HG03457 (cell line): ENCODE measurements around the gene CDKN3.

Experiments used
- ATAC-seq: cut with Tn5 transposase; IDR thresholded peaks from one replicate; pipeline ENCODE4 v1.9.1; 2021; ENCODE audit warnings: moderate number of reproducible peaks; ENCODE audit not compliant: unreplicated experiment

Gene CDKN3

GRCh38 chr14:54396493-54397335 is at the start of gene CDKN3:
TSS of gene CDKN3 (plus strand) at chr14:54397007. CDS start at chr14:54397069, 62 bp downstream.
- ATAC-seq: peak; percentile 96

- ATAC-seq: no peak
These were observed 49.8 kb upstream of the CDKN3 start for GRCh38 chr14:54347044-54347443.

- ATAC-seq: no peak
These were observed 48.7 kb upstream of the CDKN3 start for GRCh38 chr14:54348001-54348611.

- ATAC-seq: no peak
These were observed 47.7 kb upstream of the CDKN3 start for GRCh38 chr14:54348923-54349620.

- no peak for ATAC-seq
These were observed 47.1 kb upstream of the CDKN3 start for GRCh38 chr14:54349713-54350112.

- no peak for ATAC-seq
These were observed 46.6 kb upstream of the CDKN3 start for GRCh38 chr14:54350203-54350602.

- ATAC-seq: no peak
These were observed 43.5 kb upstream of the CDKN3 start for GRCh38 chr14:54353266-54353665.

GRCh38 chr14:54353694-54354093 is 43.1 kb upstream of the CDKN3 start:
- ATAC-seq: no peak

GRCh38 chr14:54354096-54354495 is 42.7 kb upstream of the CDKN3 start:
- ATAC-seq: no peak

GRCh38 chr14:54354968-54355641 is 41.7 kb upstream of the CDKN3 start:
- no peak for ATAC-seq

GRCh38 chr14:54355698-54356097 is 41.1 kb upstream of the CDKN3 start:
- no peak for ATAC-seq

- ATAC-seq: no peak
These were observed 40.6 kb upstream of the CDKN3 start for GRCh38 chr14:54356172-54356571.

GRCh38 chr14:54360667-54361066 is 36.1 kb upstream of the CDKN3 start:
- no peak for ATAC-seq

GRCh38 chr14:54362089-54362504 is 34.7 kb upstream of the CDKN3 start:
- ATAC-seq: no peak

GRCh38 chr14:54362759-54363437 is 33.9 kb upstream of the CDKN3 start:
- no peak for ATAC-seq

GRCh38 chr14:54364555-54365415 is 32.0 kb upstream of the CDKN3 start:
- no peak for ATAC-seq

GRCh38 chr14:54366736-54367735 is 29.8 kb upstream of the CDKN3 start:
- no peak for ATAC-seq

GRCh38 chr14:54368291-54368690 is 28.5 kb upstream of the CDKN3 start:
- no peak for ATAC-seq
